ENCODE results near the gene PTPN7. TPM values are rescaled to one million over a fixed set of nuclear protein-coding genes. Genes with fewer than 3 reads are reported as not detected.

PTPN7 gene
- total and polyA plus RNA-seq, 2 of the 13 experiments (the other 11 are each of a cell fraction or from before 2014, with no cell fraction given), result not detected

- TF ChIP-seq ZNF276 (CRISPR knock-in tag; IDR thresholded peaks at IDR 0.05; ENCODE audit: low read depth), result no peak
- no peak for TF ChIP-seq RXRB (CRISPR knock-in tag; IDR thresholded peaks at IDR 0.05; ENCODE audit: borderline replicate concordance)
- TF ChIP-seq SNRNP70 (IDR thresholded peaks at IDR 0.05; ENCODE audit: low read depth, low read length), result no peak
- no peak for TF ChIP-seq SMARCC2 (IDR thresholded peaks at IDR 0.05)
- no peak for TF ChIP-seq ZNF275 (CRISPR knock-in tag; IDR thresholded peaks at IDR 0.05; ENCODE audit: borderline replicate concordance)
- no peak for TF ChIP-seq FOXA1 (IDR thresholded peaks at IDR 0.05)
- no peak for TF ChIP-seq FOXA1 (CRISPR knock-in tag; IDR thresholded peaks at IDR 0.05)
- TF ChIP-seq ZSCAN30 (CRISPR knock-in tag; IDR thresholded peaks at IDR 0.05), result no peak
- TF ChIP-seq FOXP1 (IDR thresholded peaks at IDR 0.05), result no peak
- no peak for TF ChIP-seq FOXP1 (CRISPR knock-in tag; IDR thresholded peaks at IDR 0.05)
- peak; percentile 46; the same call in 1 of the 2 replicates for TF ChIP-seq ARNT2 (CRISPR knock-in tag; IDR thresholded peaks at IDR 0.05; ENCODE audit: low read depth)
- no peak for TF ChIP-seq NFKB2 (CRISPR knock-in tag; IDR thresholded peaks at IDR 0.05; ENCODE audit: borderline replicate concordance)
- no peak for TF ChIP-seq ZNF414 (CRISPR knock-in tag; IDR thresholded peaks at IDR 0.05)
- no peak for TF ChIP-seq PCBP2 (optimal IDR thresholded peaks at IDR 0.05; ENCODE audit: low read depth, low read length, poor library complexity, severe bottlenecking)
- TF ChIP-seq PHF20 (CRISPR knock-in tag; IDR thresholded peaks at IDR 0.05), result no peak
- TF ChIP-seq PLSCR1 (CRISPR knock-in tag; IDR thresholded peaks at IDR 0.05; ENCODE audit: borderline replicate concordance), result no peak
- TF ChIP-seq RELA (CRISPR knock-in tag; IDR thresholded peaks at IDR 0.05), result no peak
- TF ChIP-seq TOPORS (CRISPR knock-in tag; IDR thresholded peaks at IDR 0.05), result no peak
- TF ChIP-seq ZNF550 (CRISPR knock-in tag; IDR thresholded peaks at IDR 0.05; ENCODE audit: borderline replicate concordance), result no peak
- peak; percentile 72; the same call in 1 of the 2 replicates for TF ChIP-seq KLF12 (CRISPR knock-in tag; IDR thresholded peaks at IDR 0.05; ENCODE audit: borderline replicate concordance)
- TF ChIP-seq SRY (CRISPR knock-in tag; IDR thresholded peaks at IDR 0.05), result no peak
- no peak for TF ChIP-seq SKI (IDR thresholded peaks at IDR 0.05; ENCODE audit: partially characterized antibody)
- no peak for TF ChIP-seq THRA (CRISPR knock-in tag; IDR thresholded peaks at IDR 0.05; ENCODE audit: borderline replicate concordance)
- no peak for TF ChIP-seq SNAPC5 (CRISPR knock-in tag; IDR thresholded peaks at IDR 0.05; ENCODE audit: borderline replicate concordance)
- no peak for TF ChIP-seq HDAC2 (CRISPR knock-in tag; IDR thresholded peaks at IDR 0.05)
- 0 out of 2 replicates have a peak, but pooled peaks have one; percentile 52 for TF ChIP-seq ZSCAN21 (CRISPR knock-in tag; IDR thresholded peaks at IDR 0.05; ENCODE audit: borderline replicate concordance)
Measured at GRCh38 chr1:202144402-202145067, 15.9 kb downstream of the PTPN7 start, which contains the start of gene ARL8A (continued).
